ENCODE results near the gene ITLN2.
"Not testable (repeated sequence)": the region's sequence is repeated elsewhere in the genome, so short reads cannot be mapped to it uniquely, and the experiment has no call there.

ITLN2 gene

GRCh38 chr1:160905617-160905989, 49.0 kb downstream of the ITLN2 start:
- DNase-seq (ENCODE audit: low spot score): no peak

DNA sequence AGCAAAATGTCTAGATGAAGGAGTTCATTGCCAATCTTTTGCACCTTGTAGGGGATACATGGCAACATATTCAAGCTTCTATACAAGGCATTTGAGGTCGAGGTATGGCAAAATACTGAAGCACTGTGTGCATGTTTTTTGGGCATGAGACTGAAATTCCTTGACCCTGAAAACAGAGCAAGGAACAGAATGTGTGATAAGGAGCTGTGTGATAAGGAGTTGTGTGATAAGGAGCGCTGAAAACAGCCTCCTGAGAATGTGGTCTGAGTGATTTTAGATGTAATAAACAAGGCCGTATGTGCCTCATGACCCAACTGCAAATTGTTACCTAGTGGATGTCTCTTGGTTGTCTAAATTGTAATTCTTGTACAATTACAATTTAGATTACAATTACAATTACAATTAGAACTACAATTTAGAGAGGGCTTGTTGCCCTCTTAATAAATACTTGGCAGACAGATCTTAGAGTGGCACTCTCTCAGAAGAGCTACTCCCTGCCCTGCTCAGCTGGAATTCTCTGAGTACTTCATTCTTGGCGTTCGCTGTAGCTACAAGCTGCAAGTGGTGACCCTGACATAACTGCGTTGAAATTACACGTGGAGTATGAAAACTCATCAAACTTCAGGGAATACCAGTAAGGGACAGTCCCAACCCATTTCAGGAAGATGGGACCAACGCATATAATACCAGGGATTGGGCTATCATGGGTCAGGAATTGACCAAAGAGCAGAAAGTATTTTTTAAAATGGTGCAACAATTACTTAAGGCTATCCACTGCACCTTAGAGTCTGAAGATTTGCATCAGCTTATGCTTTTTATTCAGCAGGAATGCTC, 49.6 kb downstream of the ITLN2 start:
- no peak for DNase-seq (ENCODE audit: low spot score)

- DNase-seq (ENCODE audit: low spot score): not testable (repeated sequence)
These were observed 52.4 kb downstream of the ITLN2 start for GRCh38 chr1:160902251-160902650.

- no peak for DNase-seq (ENCODE audit: low spot score)
These were observed 52.8 kb downstream of the ITLN2 start for GRCh38 chr1:160901768-160902167.

DNA sequence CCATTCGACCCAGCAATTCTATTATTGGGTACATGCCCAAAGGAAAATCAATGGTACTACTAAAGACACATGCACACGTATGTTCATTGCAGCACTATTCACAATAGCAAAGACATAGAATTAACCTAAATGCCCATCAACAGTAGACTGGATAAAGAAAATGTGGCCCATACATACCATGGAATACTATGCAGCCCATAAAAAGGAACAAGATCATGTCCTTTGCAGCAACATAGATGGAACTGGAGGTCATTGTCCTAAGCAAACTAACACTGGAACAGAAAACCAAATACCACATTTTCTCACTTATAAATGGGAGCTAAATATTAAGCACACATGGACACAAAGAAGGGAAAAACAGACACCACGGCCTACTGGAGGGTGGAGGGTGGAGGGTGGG, 53.9 kb downstream of the ITLN2 start:
- DNase-seq (ENCODE audit: low spot score): not testable (repeated sequence)
